ENCODE results near the gene ODAD3.
"Not testable (repeated sequence)": the region's sequence is repeated elsewhere in the genome, so short reads cannot be mapped to it uniquely, and the experiment has no call there.

The ODAD3 gene

GRCh38 chr19:11473725-11474124, 38.8 kb upstream of the ODAD3 start:
- no peaks in the 10 kb centered on the region for H3K4me1 ChIP-seq (ENCODE audit: insufficient read depth, low read length)

GRCh38 chr19:11468266-11468845, 33.4 kb upstream of the ODAD3 start:
- DNase-seq; H4K20me1 ChIP-seq (ENCODE audit: insufficient read depth, low read length); H3K4me1 ChIP-seq (ENCODE audit: insufficient read depth, low read length); H3K79me2 ChIP-seq (ENCODE audit: insufficient read depth, low read length); H2AFZ ChIP-seq (ENCODE audit: low read depth, low read length); H3K27ac ChIP-seq (ENCODE audit: low read length); H3K9ac ChIP-seq (ENCODE audit: low read depth, low read length); H3K4me2 ChIP-seq (ENCODE audit: insufficient read depth, low read length); H3K4me3 ChIP-seq (ENCODE audit: low read depth in 1 of 2, low read length in 2 of 2); ATAC-seq (ENCODE audit: insufficient read depth, low read depth); H3K9me3 ChIP-seq (ENCODE audit: insufficient read depth, low read length, severe bottlenecking); H3K36me3 ChIP-seq (ENCODE audit: insufficient read depth, low read length); H3K27me3 ChIP-seq (ENCODE audit: insufficient read depth, low read length, poor library complexity): not testable (repeated sequence)

More at GRCh38 chr19:11473725-11474124, 38.8 kb upstream of the ODAD3 start:
- no peak overlapping the region for H3K27ac ChIP-seq (ENCODE audit: low read length)
- no peak overlapping the region for H3K9ac ChIP-seq (ENCODE audit: low read depth, low read length)
- no peak overlapping the region for H3K4me3 ChIP-seq (ENCODE audit: low read depth in 1 of 2, low read length in 2 of 2)
- H3K4me2 ChIP-seq (ENCODE audit: insufficient read depth, low read length), result no peak overlapping the region
- H3K79me2 ChIP-seq (ENCODE audit: insufficient read depth, low read length), result no peaks in the 10 kb centered on the region
- H4K20me1 ChIP-seq (ENCODE audit: insufficient read depth, low read length), result no peaks in the 10 kb centered on the region
- no peak overlapping the region for H2AFZ ChIP-seq (ENCODE audit: low read depth, low read length)
- no peaks in the 10 kb centered on the region for H3K9me3 ChIP-seq (ENCODE audit: insufficient read depth, low read length, severe bottlenecking)
- H3K27me3 ChIP-seq (ENCODE audit: insufficient read depth, low read length, poor library complexity), result no peaks in the 10 kb centered on the region
- H3K36me3 ChIP-seq (ENCODE audit: insufficient read depth, low read length), result no peaks in the 10 kb centered on the region
- TF ChIP-seq CTCF (IDR thresholded peaks at IDR 0.05; ENCODE audit: borderline replicate concordance, extremely low read depth, low read length, poor library complexity, severe bottlenecking), result no peak
- TF ChIP-seq EZH2 (IDR thresholded peaks at IDR 0.05; ENCODE audit: borderline replicate concordance, low read depth, low read length, severe bottlenecking), result no peak
- ATAC-seq (ENCODE audit: insufficient read depth, low read depth) (no peak), DNase-seq (no peak)

- no peak overlapping the region for H3K27ac ChIP-seq (ENCODE audit: low read length)
- H3K27me3 ChIP-seq (ENCODE audit: insufficient read depth, low read length, poor library complexity), result no peaks in the 10 kb centered on the region
- no peak for ATAC-seq (ENCODE audit: insufficient read depth, low read depth)
- H2AFZ ChIP-seq (ENCODE audit: low read depth, low read length), result no peak overlapping the region
- no peak for TF ChIP-seq EZH2 (IDR thresholded peaks at IDR 0.05; ENCODE audit: borderline replicate concordance, low read depth, low read length, severe bottlenecking)
- no peak for TF ChIP-seq CTCF (IDR thresholded peaks at IDR 0.05; ENCODE audit: borderline replicate concordance, extremely low read depth, low read length, poor library complexity, severe bottlenecking)
- no peaks in the 10 kb centered on the region for H3K36me3 ChIP-seq (ENCODE audit: insufficient read depth, low read length)
- no peak overlapping the region for H3K4me2 ChIP-seq (ENCODE audit: insufficient read depth, low read length)
- H3K79me2 ChIP-seq (ENCODE audit: insufficient read depth, low read length), result no peaks in the 10 kb centered on the region
- H4K20me1 ChIP-seq (ENCODE audit: insufficient read depth, low read length), result no peaks in the 10 kb centered on the region
- no peaks in the 10 kb centered on the region for H3K9me3 ChIP-seq (ENCODE audit: insufficient read depth, low read length, severe bottlenecking)
- no peak overlapping the region for H3K4me3 ChIP-seq (ENCODE audit: low read depth in 1 of 2, low read length in 2 of 2)
- no peak for DNase-seq
- no peak overlapping the region for H3K9ac ChIP-seq (ENCODE audit: low read depth, low read length)
- H3K4me1 ChIP-seq (ENCODE audit: insufficient read depth, low read length), result no peaks in the 10 kb centered on the region
Observed at GRCh38 chr19:11465600-11465999, 30.7 kb upstream of the ODAD3 start.

GRCh38 chr19:11464333-11465265, 29.7 kb upstream of the ODAD3 start:
- H3K27ac ChIP-seq (ENCODE audit: low read length), result no peak overlapping the region
- H3K27me3 ChIP-seq (ENCODE audit: insufficient read depth, low read length, poor library complexity), result no peaks in the 10 kb centered on the region
- no peaks in the 10 kb centered on the region for H3K36me3 ChIP-seq (ENCODE audit: insufficient read depth, low read length)
- H3K4me3 ChIP-seq (ENCODE audit: low read depth in 1 of 2, low read length in 2 of 2), result no peak overlapping the region
- no peak for DNase-seq
- no peaks in the 10 kb centered on the region for H3K4me1 ChIP-seq (ENCODE audit: insufficient read depth, low read length)
- no peak overlapping the region for H3K9ac ChIP-seq (ENCODE audit: low read depth, low read length)
- H2AFZ ChIP-seq (ENCODE audit: low read depth, low read length), result no peak overlapping the region
- ATAC-seq (ENCODE audit: insufficient read depth, low read depth), result no peak
- TF ChIP-seq EZH2 (IDR thresholded peaks at IDR 0.05; ENCODE audit: borderline replicate concordance, low read depth, low read length, severe bottlenecking) (no peak), CTCF (IDR thresholded peaks at IDR 0.05; ENCODE audit: borderline replicate concordance, extremely low read depth, low read length, poor library complexity, severe bottlenecking) (no peak)
- no peaks in the 10 kb centered on the region for H3K79me2 ChIP-seq (ENCODE audit: insufficient read depth, low read length)
- no peak overlapping the region for H3K4me2 ChIP-seq (ENCODE audit: insufficient read depth, low read length)
- H3K9me3 ChIP-seq (ENCODE audit: insufficient read depth, low read length, severe bottlenecking), result no peaks in the 10 kb centered on the region
- no peaks in the 10 kb centered on the region for H4K20me1 ChIP-seq (ENCODE audit: insufficient read depth, low read length)

Measured in DND-41 (cell line).